GDM1 (cell line): Measurements from ENCODE around the gene VWA3B.
"Not testable (repeated sequence)": the region's sequence is repeated elsewhere in the genome, so short reads cannot be mapped to it uniquely, and the experiment has no call there.

Experiments used
- DNase-seq: peaks from one replicate; lab custom pipeline; 2025; lab: John Stamatoyannopoulos, UW

VWA3B gene

GRCh38 chr2:98298683-98299164 is 211.8 kb downstream of the VWA3B start:
- DNase-seq = no peak

GRCh38 chr2:98299211-98299905 is 212.4 kb downstream of the VWA3B start:
- DNase-seq = no peak

GRCh38 chr2:98300141-98300874 is 213.3 kb downstream of the VWA3B start:
- DNase-seq = no peak

- DNase-seq = no peak
These were observed 214.5 kb downstream of the VWA3B start for GRCh38 chr2:98301469-98301868.

GRCh38 chr2:98307131-98307696 is 220.2 kb downstream of the VWA3B start:
- not testable (repeated sequence) for DNase-seq

GRCh38 chr2:98308068-98308467 is 221.1 kb downstream of the VWA3B start:
- no peak for DNase-seq

GRCh38 chr2:98308532-98308931 is 221.6 kb downstream of the VWA3B start:
- DNase-seq = no peak

GRCh38 chr2:98309580-98309979 is 222.6 kb downstream of the VWA3B start:
- no peak for DNase-seq

GRCh38 chr2:98310010-98310409 is 223.0 kb downstream of the VWA3B start:
- no peak for DNase-seq

GRCh38 chr2:98311090-98311489 is 224.1 kb downstream of the VWA3B start:
- DNase-seq = no peak

GRCh38 chr2:98311771-98312545 is 225.0 kb downstream of the VWA3B start:
- DNase-seq = no peak

GRCh38 chr2:98313492-98314250 is 226.7 kb downstream of the VWA3B start:
- DNase-seq = no peak

- no peak for DNase-seq
These were observed 227.3 kb downstream of the VWA3B start for GRCh38 chr2:98314251-98314650.

GRCh38 chr2:98315957-98316356 is 229.0 kb downstream of the VWA3B start:
- no peak for DNase-seq

- no peak for DNase-seq
These were observed 230.2 kb downstream of the VWA3B start for GRCh38 chr2:98317214-98317613.

GRCh38 chr2:98320171-98320570 is 233.2 kb downstream of the VWA3B start:
- not testable (repeated sequence) for DNase-seq

GRCh38 chr2:98324181-98324580 is 237.2 kb downstream of the VWA3B start:
- no peak for DNase-seq

- DNase-seq = no peak
These were observed 240.8 kb downstream of the VWA3B start for GRCh38 chr2:98327776-98328175.

GRCh38 chr2:98329549-98329948 is 242.6 kb downstream of the VWA3B start:
- no peak for DNase-seq

GRCh38 chr2:98332989-98333388 is 246.0 kb downstream of the VWA3B start:
- no peak for DNase-seq

GRCh38 chr2:98333922-98334321 is 247.0 kb downstream of the VWA3B start:
- DNase-seq = no peak
